HG03175 (cell line): ENCODE data around the gene TKFC.

Experiments
- ATAC-seq: cut with Tn5 transposase; IDR thresholded peaks from one replicate; pipeline ENCODE4 v1.9.1; 2021; ENCODE audit warnings: mild to moderate bottlenecking, moderate library complexity; ENCODE audit not compliant: unreplicated experiment

TKFC gene, protein sequence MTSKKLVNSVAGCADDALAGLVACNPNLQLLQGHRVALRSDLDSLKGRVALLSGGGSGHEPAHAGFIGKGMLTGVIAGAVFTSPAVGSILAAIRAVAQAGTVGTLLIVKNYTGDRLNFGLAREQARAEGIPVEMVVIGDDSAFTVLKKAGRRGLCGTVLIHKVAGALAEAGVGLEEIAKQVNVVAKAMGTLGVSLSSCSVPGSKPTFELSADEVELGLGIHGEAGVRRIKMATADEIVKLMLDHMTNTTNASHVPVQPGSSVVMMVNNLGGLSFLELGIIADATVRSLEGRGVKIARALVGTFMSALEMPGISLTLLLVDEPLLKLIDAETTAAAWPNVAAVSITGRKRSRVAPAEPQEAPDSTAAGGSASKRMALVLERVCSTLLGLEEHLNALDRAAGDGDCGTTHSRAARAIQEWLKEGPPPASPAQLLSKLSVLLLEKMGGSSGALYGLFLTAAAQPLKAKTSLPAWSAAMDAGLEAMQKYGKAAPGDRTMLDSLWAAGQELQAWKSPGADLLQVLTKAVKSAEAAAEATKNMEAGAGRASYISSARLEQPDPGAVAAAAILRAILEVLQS

DNA sequence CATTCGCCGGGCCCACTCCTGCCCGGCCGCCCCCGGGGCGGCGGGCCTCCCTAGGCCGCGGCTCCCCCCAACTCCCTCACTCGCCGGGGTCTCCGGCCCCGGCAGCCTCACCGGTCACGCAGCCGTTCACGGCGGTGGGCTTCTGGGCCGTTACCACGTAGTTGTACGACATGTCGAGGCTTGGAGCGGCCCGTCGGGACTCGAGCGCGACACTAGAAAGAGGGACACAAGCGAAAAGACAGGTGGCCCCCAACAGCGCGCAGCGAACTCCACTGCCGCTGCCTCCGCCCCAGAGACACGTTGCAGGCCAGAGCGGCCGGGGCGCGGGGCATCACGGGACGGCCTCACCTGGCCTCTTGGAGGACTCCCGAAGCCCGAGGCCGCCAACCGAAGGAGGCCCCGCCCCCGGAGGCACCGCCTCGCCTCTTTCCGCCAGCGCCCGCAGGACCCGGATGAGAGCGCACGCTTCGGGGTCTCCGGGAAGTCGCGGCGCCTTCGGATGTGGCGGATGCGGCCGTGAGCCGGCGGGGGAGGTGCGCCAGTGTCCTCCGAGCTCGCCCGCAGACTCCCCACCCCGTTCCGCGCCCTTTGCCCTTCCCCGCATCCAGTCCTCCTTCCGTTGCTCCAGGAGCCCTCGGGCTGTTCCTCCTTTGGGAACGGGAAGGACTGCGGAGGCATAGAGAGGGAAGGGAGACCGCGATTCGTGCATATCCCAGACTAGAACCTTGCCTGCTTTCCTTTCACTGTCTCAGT, at the start of gene TKFC, which contains the start of gene DDB1:
TSS of gene TKFC (plus strand) at position 432 of the 753 bp plus-strand sequence. CDS start 1,501 bp downstream, outside the sequence.
TSS of gene DDB1 (minus strand) at position 309 of the 753 bp plus-strand sequence. CDS start at position 172, 137 bp downstream.
- peak; percentile 86 for ATAC-seq

GRCh38 chr11:61283613-61284012, 49.4 kb upstream of the TKFC start:
- ATAC-seq, result no peak

- ATAC-seq, result no peak
Observed at GRCh38 chr11:61287338-61287977, 45.6 kb upstream of the TKFC start.

DNA sequence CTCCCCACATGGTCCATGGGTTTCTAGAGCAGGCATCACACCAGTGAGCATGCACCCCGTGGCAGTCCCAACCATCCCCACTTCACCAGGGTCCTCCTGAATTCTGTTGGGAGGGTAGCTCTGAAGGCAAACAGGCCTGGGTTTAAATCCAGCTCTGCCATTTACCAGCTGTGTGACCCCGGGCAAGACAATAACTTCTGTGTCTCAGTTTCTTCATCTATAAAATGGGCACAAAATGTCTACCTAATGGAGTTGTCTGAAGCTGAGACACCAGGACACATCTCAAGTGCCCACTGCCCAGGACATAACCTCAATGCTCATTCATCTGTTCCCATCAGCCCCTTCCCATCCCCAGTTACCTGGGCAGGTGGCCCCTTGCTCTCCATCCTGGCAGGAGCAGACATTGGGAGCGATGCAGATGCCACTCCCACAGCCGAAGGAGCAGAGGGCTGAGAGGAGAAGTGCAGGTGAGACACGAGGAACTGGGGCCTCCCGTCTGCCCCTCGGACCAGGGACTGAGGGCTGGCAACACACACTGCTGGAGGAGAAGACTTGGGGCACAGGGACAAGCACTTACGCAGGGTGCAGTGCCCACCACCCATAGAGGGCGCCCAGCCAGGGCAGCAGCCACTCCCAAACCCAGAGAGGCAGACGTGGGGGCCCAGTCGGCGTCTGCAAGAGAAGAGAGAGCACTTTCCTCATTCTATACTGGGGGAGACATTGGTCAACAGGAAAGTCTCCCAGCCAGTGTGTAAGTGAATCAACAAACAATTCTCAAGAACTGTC, 41.9 kb upstream of the TKFC start:
- ATAC-seq, result no peak

- ATAC-seq, result no peak
Observed at GRCh38 chr11:61292356-61292755, 40.7 kb upstream of the TKFC start.

DNA sequence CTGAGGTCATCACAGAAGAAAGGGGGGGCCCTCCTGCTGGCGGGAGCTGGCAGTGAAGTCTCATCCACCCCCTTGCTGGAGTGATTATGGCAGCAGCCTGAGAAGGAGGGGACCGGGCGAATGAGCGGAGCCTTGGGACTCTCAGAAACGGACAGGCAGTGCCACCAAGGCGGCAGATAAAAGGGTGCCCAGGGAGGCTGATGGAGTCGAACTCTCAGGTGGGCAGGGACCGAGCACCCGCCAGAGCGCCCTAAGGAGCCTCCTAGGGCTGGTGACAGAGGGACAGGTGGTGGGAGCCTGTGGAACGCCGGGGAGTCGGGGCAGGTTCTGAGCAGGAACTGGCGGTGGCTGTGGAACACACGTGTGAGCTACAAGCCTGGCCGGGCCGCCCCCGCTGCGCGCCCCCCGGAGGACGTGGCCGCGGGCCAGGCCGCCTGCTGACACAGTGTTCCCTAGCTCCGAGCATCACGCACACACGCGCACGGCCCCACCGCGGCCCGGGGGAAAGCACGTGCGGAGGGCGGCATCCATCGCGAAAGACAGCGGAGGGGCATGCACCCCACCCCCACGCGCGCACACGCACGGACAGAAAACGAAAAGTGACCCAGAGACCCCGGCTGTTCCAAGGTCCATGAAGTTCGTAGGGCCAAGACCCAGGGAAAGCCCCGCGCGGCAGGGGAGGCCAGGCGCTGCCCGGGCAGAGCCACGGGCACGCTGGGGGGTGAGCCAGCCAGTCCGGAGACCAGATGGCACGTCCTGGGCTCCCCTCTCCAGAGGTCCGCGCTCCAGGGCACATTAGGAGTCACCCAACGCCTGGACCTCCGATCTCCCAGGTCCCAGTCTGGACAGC, 38.9 kb upstream of the TKFC start:
- peak; percentile 24 for ATAC-seq

GRCh38 chr11:61294717-61295595, 38.1 kb upstream of the TKFC start, which contains the start of gene VWCE:
TSS of gene VWCE (minus strand) at chr11:61295316. CDS start at chr11:61295037, 279 bp downstream.
- peak; percentile 79 for ATAC-seq

- no peak for ATAC-seq
Observed at GRCh38 chr11:61295596-61295926, 37.5 kb upstream of the TKFC start.

DNA sequence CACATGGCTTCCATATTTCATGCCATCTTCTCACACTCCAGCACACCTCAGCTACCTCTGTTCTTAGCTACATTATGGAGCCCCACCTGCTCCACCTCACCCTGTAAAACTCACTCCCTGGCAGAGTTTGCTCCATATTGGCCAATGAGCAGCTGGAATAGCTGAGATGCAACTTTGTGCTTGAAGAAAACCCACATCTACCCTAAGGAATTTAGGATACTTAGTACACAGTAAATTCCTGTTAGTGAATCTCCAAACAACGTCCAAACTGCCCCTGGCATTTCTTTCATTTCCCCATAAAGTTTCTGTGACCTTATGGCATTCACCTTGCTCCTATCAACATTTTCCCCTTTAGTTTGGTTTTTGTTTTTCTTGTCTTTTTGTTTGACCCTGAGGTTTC, 35.7 kb upstream of the TKFC start:
- no peak for ATAC-seq

DNA sequence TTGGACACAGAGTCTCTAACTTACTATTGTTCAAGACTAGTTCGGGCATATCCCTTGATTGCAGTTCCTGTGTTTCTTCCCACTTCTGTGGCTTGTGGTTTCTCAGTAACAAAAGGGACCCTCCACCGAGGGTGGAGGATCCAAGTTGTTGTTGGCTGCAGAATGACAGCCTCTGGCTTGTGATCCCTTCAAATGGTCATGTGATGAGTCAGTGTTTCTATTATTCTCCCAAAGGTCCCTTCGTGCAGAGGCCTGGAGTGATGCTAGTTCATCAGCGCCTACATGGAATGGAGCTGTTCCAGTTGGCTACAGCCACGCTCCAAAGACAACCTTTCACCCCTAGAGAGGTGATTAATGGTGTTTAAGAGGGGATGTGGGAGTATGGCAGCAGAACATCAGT, 35.3 kb upstream of the TKFC start:
- ATAC-seq, result no peak

DNA sequence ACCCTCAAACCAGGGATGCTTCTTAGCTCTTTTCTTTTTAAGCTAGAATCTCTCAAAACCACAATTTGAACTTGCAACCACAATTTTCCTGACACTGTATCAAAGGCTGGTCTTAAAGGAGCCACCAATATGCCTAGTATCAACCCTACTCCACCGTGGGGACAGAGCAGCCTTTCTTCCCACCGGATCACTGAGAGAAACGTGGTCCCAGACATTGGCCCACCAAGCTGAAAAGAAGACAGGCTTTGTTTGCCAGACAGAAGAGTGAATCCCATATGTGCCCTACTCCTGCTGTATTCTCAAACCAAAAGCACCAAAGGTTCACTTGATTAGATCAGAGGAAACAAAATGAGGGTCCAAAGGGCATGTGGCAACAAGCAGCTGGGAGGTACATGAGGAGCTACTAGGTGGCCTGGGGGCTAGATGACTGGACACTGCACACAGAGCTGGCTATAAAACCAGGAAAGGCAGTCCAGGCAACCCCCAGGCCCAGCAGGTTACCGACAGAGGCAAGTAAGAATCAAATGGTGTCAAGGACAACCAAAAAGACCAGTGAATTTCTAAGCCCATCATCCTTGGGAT, 34.3 kb upstream of the TKFC start:
- no peak for ATAC-seq

DNA sequence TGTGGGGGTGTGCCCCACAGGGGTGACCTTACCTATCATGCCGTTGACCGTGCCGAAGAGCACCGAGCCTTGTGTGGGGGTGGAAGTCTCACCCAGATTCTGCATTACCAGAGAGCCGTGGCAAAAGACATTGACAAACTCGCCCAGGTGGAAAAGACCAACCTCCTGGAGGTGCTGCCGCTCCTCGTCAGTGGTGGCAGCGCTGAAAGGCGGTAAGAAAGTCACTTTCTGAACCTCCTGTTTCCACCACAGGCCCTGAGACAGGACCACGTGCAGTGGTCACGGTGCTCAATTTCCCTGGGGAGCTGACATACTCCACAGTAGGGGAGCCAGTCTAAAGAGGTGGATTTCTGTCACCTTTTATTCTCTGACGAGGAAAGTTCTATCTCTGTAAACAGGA, 30.5 kb upstream of the TKFC start:
- no peak for ATAC-seq

DNA sequence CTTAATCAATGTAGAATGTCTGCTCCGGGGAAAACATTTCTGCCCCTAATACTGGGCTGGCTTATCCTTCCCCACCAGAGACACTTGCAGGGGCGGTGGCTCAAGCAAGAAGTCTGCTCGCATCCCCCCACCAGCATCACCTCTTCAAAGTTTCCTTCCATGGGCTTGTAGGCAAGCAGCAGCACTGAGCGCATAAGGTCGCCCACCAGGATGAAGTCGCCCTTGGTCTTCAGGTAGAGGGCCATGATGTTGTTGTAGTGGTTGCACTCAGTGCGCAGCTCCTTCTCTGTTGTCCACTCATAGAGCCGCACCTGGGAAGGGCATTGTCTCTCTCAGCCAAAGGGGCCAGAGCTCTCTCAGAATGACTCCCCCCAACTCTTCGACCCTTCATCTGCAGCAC, 29.3 kb upstream of the TKFC start:
- ATAC-seq, result no peak

GRCh38 chr11:61305417-61305816, 27.6 kb upstream of the TKFC start:
- no peak for ATAC-seq

- no peak for ATAC-seq
Observed at GRCh38 chr11:61306221-61306620, 26.8 kb upstream of the TKFC start.

- ATAC-seq, result no peak
Observed at GRCh38 chr11:61307354-61307753, 25.7 kb upstream of the TKFC start.

- no peak for ATAC-seq
Observed at GRCh38 chr11:61309141-61309540, 23.9 kb upstream of the TKFC start.

- no peak for ATAC-seq
Observed at GRCh38 chr11:61309739-61310138, 23.3 kb upstream of the TKFC start.
